Testis (tissue), 3 donors: ENCODE results near the gene MRPL38. TPM values are rescaled to one million over a fixed set of nuclear protein-coding genes. Genes with fewer than 3 reads are reported as not detected.
A peak's percentile ranks its signal among the peaks of the same experiment; 100 is the strongest.

Experiments
- DNase-seq: peaks from one replicate; pipeline ENCODE4 v3.0.0-alpha.2; 2019
- H3K27ac ChIP-seq, 2 donors: fragments of 200-600 bp; sonication (generic); one replicate each; pipeline ENCODE4 v1.5.1; 2019
- H3K27me3 ChIP-seq: fragments of 200-600 bp; sonication (generic); one replicate; pipeline ENCODE4 v1.5.1; 2019
- H3K36me3 ChIP-seq: fragments of 200-600 bp; sonication (generic); one replicate; pipeline ENCODE4 v1.5.1; 2017; ENCODE audit warnings: low read depth; ENCODE audit errors: missing control alignments
- H3K4me1 ChIP-seq: fragments of 200-600 bp; sonication (generic); one replicate; pipeline ENCODE4 v1.5.1; 2019
- H3K4me3 ChIP-seq, 2 donors: fragments of 200-600 bp; sonication (generic); one replicate each; pipeline ENCODE4 v1.5.1; 2017 to 2019
- H3K9me3 ChIP-seq: fragments of 200-600 bp; sonication (generic); one replicate; pipeline ENCODE4 v1.5.1; 2017
- CTCF ChIP-seq, 3 experiments: fragments of 450-650 bp in 2 of 3; fragments of 200-600 bp in 1 of 3; sonication (generic) in 1 of 3; IDR thresholded peaks; one replicate each; pipeline ENCODE4 v1.5.1; 2016 to 2019; ENCODE audit warnings: antibody characterized with exemption in 3 of 3, mild to moderate bottlenecking in 2 of 3, moderate library complexity in 1 of 3
- POLR2A ChIP-seq: fragments of 450-650 bp; IDR thresholded peaks from one replicate; pipeline ENCODE4 v1.6.1; 2017; ENCODE audit warnings: antibody characterized with exemption, mild to moderate bottlenecking, moderate library complexity
- WGBS, 2 donors: methylation state at CpG; one replicate each; pipeline ENCODE4 v1.1.5; 2018; 5-methylcytosine and 5-hydroxymethylcytosine counted together
- intact Hi-C: fragments of 100-400 bp; cut with DNase I; formaldehyde crosslinking; loops from one replicate; pipeline ENCODE4 v1.15.1; 2023; ENCODE audit warnings: low total_unique reads
- polyA plus RNA-seq: library from polyadenylated mRNA; stranded (reverse); fragments of 350-450 nt; fragmentation: Illumina TruSeq; extraction: RNeasy Lipid Tissue Mini Kit (QIAGEN cat#74804); gene quantifications from one replicate; pipeline ENCODE4 v1.2.3, GENCODE V29; 2014; ENCODE audit warnings: low read depth, low replicate concordance; ENCODE audit not compliant: insufficient read depth
- total RNA-seq, 2 donors: library from RNA; depleted of rRNA; stranded (reverse); fragments of >200 nt; gene quantifications; one replicate each; pipeline ENCODE4 v1.2.3, GENCODE V29; 2016

The MRPL38 gene
- total and polyA plus RNA-seq, 3 donors from 2014 or later, result 88.2 to 101 (median 88.7) TPM

DNA sequence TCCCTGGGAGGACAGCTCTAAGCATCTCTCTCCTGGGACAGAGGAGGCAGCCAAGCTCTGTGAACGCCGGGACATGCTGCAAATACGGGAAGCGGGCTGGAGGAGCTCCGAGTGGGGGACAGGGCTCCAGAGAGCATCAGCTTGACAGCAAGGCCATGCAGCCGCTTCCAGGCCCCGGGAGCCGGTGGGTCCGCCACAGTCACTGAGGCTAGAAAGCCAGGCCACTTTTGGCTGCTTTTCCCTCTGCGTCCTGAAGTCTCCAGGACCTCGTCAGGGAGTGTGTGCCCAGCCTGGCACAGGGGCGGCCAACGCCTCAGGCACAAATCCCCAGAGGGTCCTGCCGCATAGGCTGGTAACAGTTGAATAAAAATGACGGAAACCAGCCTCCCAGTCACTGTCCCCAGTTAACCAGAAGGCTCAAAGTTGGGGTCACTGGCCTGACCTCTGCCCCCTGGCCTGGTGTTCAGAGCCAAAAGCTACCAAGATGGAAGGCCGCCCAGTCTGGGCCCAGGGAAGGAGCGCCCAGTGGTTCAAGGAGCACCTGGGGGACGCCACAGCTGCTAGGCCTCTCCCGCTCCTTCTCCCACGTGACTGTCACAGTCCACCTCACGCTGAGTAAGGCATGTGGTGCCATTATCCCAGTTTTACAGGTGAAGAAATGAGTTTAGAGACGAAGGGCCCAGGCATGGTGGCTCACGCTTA lies 4.8 kb downstream of the MRPL38 start:
- TF ChIP-seq POLR2A (no peak), CTCF (IDR thresholded peaks at IDR 0.05) (no peak)
- intact Hi-C loops, result no loop called here
- Histone ChIP-seq H3K4me3 (no peak overlapping the region), H3K36me3 (no peaks in the 10 kb centered on the region), H3K27me3 (no peaks in the 10 kb centered on the region), H3K9me3 (no peaks in the 10 kb centered on the region), H3K4me1 (peaks cover 13% of the 10 kb centered on the region), H3K27ac (no peak overlapping the region)
- WGBS, 2 donors, result 87 to 92% methylated on average over 15 to 23 of the region's 23 CpGs
- DNase-seq, result no peak

- Histone ChIP-seq H3K4me3 (no peak overlapping the region), H3K36me3 (no peaks in the 10 kb centered on the region), H3K9me3 (no peaks in the 10 kb centered on the region), H3K27me3 (no peaks in the 10 kb centered on the region), H3K27ac (no peak overlapping the region), H3K4me1 (peaks cover 18% of the 10 kb centered on the region)
- no peak for DNase-seq
- TF ChIP-seq CTCF (IDR thresholded peaks at IDR 0.05), result no peak
- no peak for TF ChIP-seq POLR2A
- WGBS, 2 donors, result 86 to 89% methylated on average over 8 to 13 of the region's 13 CpGs
- intact Hi-C loops, result no loop called here
Measured at GRCh38 chr17:75899353-75899752, 5.3 kb downstream of the MRPL38 start.

- Histone ChIP-seq H3K9me3 (no peaks in the 10 kb centered on the region), H3K27ac (no peak overlapping the region), H3K4me3 (no peak overlapping the region), H3K27me3 (no peaks in the 10 kb centered on the region), H3K36me3 (no peaks in the 10 kb centered on the region), H3K4me1 (peaks cover 23% of the 10 kb centered on the region)
- no peak for TF ChIP-seq POLR2A
- TF ChIP-seq CTCF (IDR thresholded peaks at IDR 0.05), result no peak
- 92 to 95% methylated on average over 2 to 16 of the region's 16 CpGs for WGBS, 2 donors
- no peak for DNase-seq
- intact Hi-C loops, result no loop called here
Measured at GRCh38 chr17:75898791-75899190, 5.9 kb downstream of the MRPL38 start.

- Histone ChIP-seq H3K4me1 (peaks cover 23% of the 10 kb centered on the region), H3K9me3 (no peaks in the 10 kb centered on the region), H3K36me3 (no peaks in the 10 kb centered on the region), H3K27ac (peak overlapping the region; percentile 85 to 89), H3K4me3 (no peak overlapping the region), H3K27me3 (no peaks in the 10 kb centered on the region)
- 78 to 82% methylated on average over 5 to 8 of the region's 8 CpGs for WGBS, 2 donors
- intact Hi-C loops, result no loop called here
- no peak for DNase-seq
- TF ChIP-seq CTCF (IDR thresholded peaks at IDR 0.05) (no peak), POLR2A (no peak)
Measured at GRCh38 chr17:75898065-75898464, 6.6 kb downstream of the MRPL38 start.
